AG08396 (cell line): ENCODE results near the gene TBC1D9.

Source experiments
- DNase-seq: peaks from one replicate; pipeline ENCODE4 v3.0.0; 2012; ENCODE audit warnings: low spot score, mixed read lengths

TBC1D9 gene

DNA sequence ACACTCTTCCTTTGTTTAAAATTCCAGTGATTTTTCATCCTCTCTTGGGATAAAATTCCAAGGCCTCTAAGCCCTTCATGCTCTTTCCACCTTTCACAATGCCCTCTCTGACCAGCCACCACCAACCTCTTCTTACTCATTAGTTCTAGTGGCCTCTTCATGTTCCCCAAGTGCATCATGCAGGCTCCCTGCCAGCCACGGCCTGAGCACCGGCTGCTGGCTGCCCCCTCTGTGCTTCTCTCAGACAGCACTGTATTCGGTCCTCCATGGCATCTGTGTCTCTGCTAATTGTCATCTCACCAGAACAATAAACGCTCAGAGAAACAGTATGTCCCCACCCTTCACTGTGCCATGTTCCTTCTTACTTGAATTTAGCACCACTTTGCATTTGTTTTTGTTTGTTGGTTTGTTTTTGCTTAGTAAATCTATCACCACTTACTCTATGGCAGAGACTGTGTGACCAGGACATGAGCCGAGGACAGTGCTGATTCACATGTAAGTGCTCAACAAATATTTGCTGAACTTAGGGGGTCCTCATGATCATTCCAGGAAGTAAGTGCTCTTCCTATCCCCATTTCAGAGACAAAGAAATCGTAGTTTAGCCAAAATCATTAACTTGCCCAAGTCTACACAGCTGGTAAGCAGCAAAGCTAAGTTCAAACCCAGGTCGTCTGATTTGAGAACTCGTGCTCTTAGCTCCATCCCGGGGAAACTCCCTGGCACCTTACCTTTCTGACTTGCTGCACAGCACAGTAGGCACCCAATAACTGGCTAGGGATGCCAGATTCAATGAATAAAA is 110.4 kb downstream of the TBC1D9 start:
- no peak for DNase-seq

DNA sequence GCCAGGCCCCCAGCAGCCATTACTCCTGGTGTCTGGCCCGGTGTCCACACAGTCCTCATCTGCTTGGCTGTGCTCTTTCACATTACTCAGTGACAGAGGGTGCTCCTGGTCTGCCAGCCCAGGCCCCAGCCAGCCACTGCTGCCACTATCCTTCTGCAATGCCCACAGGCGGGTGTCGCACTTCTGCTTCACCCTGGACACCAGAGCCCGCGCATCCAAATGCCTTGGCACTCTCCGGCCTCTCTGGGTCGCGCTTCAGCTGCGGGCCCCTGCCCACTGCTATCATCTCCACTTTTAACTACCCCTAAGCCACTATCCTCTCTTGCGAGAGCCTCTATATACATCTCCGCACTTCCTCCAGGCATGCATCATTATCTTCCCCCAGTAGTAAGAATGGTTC is 111.0 kb downstream of the TBC1D9 start:
- no peak for DNase-seq

DNA sequence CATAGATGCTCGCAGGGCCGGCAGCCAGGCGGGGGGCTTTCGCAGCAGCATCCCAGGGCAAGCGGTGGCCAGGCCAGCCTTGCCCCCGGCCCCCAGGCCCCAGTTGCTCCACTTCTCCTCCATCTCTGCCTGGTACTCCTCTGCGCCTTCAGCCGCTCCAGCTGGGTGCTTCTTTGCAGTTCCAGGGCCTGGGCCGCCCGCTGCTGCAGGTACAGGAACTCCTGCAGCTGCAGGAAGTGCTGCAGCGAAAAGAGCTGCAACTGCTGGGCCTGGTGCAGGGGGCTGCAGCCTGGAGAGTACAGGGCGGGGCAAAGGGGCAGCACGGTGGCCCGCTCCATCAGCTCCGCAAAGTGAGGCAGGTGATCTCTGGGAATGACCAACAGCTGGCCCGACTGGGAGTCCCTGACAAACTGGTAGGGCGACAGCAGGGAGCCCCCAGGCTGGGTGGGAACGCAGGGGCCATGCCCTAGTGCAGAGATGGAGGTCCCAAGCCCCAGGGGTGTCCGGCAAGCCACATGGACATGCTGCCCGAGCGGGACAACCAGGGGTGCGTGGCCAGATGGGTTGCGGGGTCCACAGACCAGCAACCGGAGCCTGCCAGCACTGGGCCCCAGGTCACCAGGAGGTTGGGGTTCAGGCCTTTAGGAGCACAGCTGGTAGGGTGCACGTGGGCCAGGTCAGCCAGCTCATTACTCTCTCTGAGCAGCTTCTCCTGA is 111.6 kb downstream of the TBC1D9 start:
- no peak for DNase-seq

DNA sequence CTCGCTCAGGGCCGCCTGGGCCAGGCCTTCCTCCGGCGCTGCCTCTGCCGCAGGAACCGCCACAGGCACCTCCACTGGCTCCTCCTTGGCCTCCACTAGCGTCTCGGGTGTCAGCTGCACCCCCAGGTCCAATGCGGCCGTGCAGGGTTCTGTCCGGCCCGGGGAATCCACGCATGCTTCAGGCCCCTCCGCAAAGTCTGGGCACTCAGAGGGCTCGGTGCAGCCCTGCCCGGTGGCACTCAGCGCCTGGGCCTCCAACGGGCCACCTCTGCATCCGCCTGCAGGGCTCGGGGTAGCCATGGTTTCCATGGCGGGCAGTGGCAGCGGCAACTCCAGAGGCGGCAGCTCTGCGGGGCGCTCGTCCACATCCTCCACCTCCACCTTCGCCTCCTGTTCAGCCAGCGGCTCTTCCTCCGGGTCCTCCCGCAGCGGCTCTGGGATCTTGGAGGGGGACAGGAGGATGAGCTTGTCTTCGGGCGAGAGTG is 112.6 kb downstream of the TBC1D9 start:
- DNase-seq = no peak

DNA sequence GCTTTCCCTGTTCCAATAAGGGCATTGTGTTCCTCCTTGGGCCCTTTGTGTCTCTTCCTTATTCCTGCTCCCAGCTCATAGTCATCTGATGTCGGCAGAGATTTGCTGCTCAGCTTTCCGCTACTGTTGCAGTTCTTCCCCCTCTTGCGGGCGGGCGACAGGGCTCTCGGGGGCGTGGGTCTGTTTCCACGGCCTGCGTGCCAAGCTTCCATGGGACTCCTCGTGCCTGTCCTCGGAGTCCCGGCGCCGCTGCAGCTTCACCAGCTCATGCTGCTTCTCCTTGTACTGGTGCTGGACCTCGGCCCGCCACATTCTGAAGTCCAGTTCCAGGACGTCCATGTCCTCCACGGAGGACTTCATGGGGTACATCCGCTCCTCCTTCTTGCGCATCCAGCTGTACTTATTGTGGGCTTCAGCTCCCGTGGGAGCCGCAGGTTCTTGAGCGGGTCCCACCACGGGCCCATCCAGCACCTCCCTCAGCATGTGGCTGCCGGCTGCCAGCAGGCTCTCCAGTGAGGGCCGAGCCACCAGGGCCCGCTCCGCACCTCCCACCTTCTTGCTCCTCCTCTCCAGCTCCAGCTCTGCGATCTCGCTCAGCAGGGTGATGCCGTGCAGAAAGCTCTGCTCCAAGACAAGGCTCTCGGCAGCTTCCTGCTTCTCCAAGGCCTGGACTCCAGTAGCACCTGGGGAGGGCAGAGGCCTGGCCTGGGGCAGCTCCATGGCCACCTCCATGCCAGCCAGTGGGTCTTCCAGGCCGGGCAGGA is 113.3 kb downstream of the TBC1D9 start:
- DNase-seq = no peak

DNA sequence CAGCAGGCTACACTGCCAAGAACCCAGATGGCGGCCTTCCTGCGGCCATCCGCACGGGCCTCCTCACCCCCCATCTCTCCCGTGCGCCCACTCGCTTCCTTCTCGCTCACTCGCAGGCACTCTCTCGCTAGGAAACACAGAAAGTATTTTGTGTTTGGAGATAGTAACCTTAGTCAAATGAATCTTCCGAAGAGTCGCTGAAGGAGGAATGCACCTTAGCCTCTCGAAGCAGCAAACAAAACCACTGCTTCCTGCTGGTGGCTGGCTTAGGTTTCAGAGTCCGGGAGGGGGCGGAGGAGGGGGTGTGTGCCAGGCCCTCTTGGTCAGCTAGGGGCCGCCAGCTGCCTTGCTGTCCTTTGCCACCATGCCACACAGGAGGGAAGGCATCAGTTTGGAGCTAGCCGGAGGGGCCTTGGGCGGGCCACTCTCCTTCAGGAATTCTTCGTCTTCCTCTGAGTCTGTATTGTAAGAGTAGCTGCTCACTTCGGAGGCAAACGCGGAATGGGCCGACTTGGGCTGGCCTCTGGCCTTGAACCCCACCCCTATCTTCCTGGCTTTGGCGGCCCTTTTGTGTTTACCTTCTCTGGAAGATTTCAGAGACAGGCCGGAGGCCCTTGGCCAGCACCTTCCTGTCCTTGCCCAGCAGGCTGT is 114.3 kb downstream of the TBC1D9 start:
- peak; percentile 73 for DNase-seq

DNA sequence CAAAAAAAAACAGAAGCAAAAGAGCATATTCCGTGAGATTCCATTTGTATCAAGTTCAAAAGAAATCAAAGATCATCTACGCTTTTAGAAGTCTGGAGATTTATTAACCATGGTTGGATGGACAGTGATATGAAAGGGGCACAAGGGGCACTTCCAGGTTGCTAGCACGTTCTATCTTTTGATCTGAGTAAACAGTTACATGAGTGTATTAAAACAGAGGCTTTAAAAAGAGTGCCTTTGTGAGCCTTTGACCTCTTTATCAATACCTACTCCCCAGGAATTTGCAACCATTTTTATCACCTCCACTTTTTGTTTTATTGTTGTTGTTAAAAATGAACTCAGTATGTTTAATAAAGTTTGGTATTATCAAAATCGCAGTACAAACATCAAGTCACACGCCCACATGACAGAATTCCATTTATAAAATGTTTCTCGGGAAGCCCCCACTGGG is 115.1 kb downstream of the TBC1D9 start:
- DNase-seq = no peak

DNA sequence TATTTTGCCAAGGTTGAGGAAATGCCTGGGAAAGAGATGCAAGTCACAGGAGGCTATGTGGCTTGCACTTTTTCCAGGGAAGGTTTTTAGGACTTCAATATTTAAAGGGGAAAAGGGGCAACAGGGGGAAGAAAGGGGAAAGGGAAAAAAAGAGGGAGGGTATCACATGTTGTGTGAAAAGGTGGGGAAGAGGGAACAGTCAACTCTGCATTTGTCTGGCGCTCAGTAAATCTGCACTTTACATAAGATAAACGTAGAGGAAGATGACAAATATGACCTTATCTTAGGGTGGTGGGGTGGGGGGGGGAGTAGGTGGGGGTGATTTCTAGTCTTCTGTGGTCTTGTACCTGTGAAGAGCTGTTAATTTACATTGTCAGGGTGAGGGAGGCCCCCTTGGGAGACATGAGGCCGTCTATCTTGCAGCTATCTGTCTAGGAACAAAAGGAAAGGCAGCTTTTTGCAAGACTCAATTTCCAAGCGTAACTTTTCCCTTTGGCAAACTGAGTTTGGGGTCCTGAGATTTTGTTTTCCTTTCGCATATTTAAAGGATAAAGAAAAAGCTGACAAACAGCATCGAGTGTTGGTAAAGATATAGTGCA is 115.9 kb downstream of the TBC1D9 start:
- no peak for DNase-seq

DNA sequence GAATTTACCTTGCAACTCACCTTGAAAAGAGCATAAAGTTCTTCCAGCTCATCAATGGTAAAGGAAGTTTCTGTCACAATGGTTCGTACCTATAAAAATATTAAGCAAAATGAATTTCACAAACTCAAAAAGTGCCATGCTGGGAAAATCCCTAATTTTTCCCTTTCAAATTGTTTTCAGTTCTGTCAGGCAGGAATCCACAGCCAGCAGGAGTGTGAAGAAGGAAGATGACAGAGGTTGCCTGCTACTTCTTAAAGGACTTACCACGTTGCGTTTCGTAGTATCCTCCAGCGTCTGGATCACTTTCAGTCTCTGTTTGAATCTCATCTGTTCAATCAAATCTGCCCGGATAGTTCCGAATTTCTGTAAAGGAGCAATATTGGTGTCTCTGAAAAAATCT is 117.1 kb downstream of the TBC1D9 start:
- no peak for DNase-seq

DNA sequence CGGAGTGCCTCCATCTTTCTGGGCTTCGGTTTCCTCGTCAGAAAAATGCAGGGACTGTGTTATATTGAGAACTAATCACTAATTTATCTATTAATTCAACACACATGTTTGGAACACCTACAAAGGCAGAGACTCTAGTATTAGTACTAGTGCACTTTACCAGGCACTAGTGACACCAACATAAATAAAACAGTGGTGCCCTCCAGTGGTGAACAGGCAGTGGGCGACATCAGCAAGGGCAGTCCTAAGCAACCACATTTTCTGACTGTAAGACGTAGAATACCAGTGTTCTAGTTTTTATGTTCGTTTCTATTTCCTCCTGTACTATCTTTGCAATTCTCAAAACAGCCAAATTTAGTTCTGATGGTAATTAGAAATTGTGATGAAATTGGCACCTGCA is 118.3 kb downstream of the TBC1D9 start:
- peak; percentile 37 for DNase-seq

DNA sequence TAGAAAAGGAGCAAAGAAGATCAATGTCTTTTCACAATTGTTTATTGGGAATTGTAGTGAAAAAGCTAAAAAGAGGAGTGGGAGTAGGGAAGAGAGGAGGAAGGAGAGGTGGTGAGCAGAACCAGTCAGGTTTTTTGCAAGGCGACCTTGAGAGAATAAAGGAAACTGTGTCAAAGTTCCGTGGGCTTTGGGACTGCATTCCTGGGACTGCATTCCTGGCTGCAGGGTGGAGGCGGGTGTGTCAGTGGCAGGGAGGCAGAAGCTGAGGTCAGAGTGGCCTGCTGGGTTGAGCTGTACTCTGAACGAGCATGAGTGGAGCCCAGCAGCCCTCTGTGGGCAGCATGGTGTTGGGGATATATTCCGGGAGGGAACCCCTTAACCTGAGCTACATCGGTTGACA is 120.6 kb downstream of the TBC1D9 start:
- DNase-seq = peak; percentile 78

DNA sequence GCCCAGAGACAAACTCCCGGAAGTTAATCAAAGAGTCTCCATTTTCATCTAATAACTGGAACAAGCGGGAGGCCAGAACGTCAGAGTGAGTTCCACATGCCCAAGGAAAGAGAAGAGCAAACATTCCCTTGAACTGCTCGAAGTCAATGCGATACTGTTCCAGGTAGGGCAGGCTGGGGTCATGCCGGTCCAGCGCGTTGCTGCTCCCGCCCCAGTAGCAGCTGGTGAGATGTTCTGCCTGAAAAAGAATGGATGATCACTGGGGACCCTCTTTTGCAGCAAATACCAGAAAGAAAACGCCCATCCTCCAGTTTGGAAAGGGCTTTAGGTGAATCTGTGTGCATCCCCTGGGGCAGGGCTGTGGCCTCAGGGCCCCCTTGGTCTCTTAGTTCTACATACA is 122.2 kb downstream of the TBC1D9 start:
- DNase-seq = no peak

DNA sequence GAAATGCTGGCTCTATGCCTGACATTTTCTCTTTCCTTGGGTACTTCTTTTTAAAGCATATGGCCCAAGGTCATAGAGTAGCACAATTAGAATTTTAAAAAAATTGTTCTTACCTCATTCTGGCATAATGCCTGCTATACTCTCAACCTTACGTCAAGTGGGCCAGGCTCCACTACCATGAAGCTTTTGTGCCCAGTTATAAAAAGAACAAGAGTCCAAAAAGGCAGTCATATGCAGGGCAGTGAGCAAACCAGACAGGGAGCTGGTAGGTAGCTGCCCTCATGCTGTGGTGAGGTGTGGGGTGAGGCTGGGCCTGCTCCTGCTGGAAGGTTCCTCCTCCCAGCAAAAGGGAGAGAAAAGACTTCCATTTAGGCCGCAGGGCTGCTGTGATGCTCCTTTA is 123.1 kb downstream of the TBC1D9 start:
- no peak for DNase-seq

DNA sequence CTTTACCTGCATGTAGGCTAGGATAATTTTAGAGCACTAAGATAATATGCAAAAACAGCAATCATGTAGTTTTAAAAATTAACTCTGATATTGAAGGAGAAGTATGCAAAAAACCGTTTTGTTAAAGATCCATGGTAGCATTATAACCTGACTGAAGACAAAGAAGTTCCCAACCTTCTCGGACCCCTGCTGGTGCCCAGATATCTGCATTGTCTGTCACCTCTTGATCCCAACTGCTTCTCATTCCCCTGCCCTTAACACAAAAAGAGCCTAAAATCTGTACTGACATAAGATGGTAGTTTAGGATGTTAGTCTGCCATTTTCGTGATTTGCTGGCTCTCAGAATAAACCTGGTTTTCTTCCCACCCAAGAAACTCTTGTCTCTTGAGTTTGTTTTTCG is 125.9 kb downstream of the TBC1D9 start:
- DNase-seq = no peak

DNA sequence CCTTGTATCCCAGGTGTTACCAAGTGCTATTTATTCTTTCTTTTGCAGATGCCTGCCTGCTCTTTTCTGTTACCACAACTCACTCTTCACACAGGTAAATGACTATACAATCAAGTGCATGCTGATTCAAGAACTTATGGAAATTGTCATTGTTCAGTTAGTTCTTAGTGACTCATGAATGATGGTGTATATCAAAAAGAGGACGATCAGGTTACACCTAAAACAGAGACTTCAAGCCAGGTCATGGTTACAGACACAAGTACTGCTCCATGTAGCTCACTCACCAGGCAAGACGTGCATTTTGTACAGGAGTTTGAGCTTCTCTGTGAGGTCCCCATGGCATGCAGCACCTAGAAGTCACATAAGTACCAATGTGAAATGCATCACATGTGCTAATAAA is 128.2 kb downstream of the TBC1D9 start:
- no peak for DNase-seq

DNA sequence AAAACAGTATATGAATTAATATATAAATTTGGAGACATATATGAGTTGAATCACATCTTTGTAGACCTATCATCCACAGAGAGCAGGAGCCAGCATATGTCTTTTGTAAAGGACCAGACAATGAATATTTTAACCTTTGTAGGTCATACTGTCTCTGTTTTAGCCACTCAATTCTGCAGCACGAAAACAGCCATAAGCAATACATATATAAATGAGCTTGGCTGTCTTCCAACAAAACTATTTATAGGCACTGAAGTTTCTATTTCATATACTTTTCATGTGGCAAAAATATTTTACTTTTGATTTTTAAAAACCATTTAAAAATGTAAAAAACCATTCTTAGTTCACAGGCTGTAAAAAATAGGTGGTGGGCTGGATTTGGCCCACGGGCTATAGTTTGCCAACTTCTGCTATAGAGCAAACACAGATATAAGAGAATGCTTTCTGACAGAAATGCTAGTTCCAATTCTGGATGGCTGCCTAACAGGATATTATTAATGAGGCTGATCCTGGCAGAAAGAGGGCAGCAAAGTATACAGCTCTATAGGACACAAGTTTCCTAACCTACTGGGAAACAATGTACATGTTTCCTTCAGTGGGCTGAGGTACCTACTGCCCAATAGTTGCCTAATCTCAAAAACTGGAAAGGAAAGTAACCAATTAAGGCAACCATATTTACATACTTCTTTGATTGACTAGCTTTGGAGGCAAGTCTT is 129.4 kb downstream of the TBC1D9 start:
- no peak for DNase-seq

DNA sequence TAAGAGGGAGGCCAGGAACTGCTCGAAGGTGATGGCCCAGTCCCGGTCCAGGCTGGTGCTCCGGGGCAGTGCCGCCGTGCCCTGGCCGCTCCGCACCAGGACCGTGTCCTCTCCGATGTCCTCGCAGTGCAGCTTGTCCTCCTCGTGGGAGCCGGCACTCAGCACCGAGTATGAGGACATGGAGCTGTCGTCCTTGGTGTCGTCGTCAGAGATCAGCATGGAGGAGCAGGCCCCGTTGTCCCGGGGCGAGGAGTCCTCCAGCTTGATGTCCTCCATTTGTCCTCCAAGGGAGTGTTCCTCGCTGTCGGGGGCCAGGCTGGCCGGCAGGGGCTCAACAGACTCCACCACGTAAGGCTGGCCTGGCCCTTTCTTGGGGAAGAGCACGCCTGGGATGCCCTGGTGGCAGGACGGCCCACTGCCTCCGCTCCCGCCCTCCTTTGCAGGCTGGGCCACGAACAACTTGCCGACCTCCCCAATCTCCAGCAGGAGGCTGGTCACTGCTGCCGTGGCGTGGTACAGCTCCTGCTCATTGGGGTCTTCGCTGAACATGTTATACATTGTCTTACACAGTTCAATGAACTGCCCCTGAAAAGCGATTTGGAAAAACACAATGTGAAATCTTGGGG is 133.7 kb downstream of the TBC1D9 start:
- DNase-seq = no peak

DNA sequence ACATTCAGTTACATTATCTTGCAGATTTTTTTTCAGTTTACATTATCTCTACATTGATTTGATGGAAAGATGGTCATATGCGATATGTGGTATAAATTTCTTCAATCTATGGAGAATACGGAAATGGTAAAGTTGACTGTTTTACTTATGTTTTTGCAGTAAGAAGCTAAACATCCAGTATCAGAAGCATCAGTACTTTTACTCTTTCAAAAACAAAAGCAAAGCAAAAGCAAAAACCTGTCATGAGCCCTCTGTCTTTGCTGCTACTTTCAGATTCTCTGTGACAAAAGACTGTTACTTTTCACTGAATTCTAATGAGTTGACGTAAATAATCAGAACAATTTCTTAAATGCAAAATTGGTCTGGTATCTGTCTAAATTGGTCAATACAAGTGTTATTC is 135.0 kb downstream of the TBC1D9 start:
- DNase-seq = no peak

DNA sequence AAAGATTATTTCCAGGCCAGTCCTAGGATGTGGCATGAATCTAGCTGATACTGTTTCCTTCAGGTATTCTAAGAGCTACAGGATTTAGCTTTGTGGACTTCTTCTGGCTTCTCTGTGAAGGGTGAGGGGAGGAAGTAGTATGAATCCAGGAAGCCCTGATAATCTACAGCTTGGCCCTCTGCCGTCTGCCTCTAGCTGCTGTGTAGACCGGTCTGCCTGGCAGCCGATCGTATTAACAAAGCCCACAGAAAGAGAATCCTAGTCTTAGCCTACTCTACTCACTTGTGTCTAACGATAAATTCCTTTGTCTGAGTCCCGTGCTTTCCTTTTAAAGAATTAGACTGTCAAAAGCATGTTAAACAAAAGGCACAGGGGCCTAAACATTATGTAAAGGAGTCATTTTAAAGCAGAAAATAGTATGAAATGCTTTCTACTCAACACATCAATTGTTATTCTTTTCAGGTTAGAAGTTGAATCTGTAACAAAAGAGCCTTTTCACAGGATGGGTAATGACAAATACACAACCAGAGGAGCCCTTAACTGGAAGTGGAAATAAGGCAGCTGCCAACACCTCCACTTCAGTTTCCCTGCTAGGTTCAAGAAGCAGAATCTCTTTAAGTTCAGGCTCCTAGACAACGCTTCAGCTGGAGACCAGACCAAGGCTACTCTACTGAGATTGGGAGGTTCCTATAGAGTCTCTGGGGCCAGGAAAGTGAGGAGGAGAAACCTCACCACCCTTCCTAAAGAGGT is 138.5 kb downstream of the TBC1D9 start:
- no peak for DNase-seq

DNA sequence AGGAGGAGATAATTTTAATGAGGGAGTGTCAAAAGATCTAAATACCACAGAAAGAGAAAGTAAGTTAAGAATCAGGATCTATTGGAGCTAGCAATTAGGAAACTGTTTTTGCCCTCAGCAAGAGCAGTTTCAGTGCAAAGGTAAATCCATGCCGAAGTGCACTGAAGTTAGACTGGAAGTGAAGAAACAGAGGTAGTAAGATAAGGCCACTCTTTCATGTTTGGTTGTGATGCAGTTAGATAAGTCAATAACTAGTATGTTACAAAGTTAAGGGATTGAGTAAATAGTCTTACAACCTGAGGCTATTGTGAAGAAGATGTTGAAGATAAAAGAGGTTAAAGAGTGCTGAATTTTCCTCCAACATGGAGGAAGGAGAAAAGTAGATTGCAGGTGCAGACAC is 140.7 kb downstream of the TBC1D9 start:
- DNase-seq = no peak
